GM10248 (cell line): ENCODE data around the gene TNFSF13B.

ENCODE experiments used
- CTCF ChIA-PET: fragments of 300-600 bp; sonication (Branson Sonifier 250); formaldehyde crosslinking; extraction: SDS; loops from one replicate; lab custom pipeline; 2021; ENCODE audit warnings: antibody characterized with exemption; lab: Yijun Ruan, JAX
- POLR2A ChIA-PET: fragments of 350-650 bp; sonication (Branson Sonifier 250); formaldehyde crosslinking; extraction: SDS; loops from one replicate; lab custom pipeline; 2020; ENCODE audit warnings: antibody characterized with exemption; lab: Yijun Ruan, JAX
- DNase-seq: peaks from one replicate; pipeline ENCODE4 v3.0.0; 2012; ENCODE audit errors: extremely low spot score
- TF ChIP-seq, protein P1 (sequence below): IDR thresholded peaks from 2 replicates; pipeline ENCODE4 v1.5.1; 2012; ENCODE audit warnings: mild to moderate bottlenecking, low read depth; ENCODE audit errors: extremely low read depth, missing control alignments, control extremely low read depth

The TNFSF13B gene

GRCh38 chr13:108315991-108316390 is 46.5 kb downstream of the TNFSF13B start:
- CTCF ChIA-PET: no interaction called here
- TF ChIP-seq, protein P1, sequence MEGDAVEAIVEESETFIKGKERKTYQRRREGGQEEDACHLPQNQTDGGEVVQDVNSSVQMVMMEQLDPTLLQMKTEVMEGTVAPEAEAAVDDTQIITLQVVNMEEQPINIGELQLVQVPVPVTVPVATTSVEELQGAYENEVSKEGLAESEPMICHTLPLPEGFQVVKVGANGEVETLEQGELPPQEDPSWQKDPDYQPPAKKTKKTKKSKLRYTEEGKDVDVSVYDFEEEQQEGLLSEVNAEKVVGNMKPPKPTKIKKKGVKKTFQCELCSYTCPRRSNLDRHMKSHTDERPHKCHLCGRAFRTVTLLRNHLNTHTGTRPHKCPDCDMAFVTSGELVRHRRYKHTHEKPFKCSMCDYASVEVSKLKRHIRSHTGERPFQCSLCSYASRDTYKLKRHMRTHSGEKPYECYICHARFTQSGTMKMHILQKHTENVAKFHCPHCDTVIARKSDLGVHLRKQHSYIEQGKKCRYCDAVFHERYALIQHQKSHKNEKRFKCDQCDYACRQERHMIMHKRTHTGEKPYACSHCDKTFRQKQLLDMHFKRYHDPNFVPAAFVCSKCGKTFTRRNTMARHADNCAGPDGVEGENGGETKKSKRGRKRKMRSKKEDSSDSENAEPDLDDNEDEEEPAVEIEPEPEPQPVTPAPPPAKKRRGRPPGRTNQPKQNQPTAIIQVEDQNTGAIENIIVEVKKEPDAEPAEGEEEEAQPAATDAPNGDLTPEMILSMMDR: no peak
- POLR2A ChIA-PET: no interaction called here
- no peak for DNase-seq

GRCh38 chr13:108316413-108316812 is 46.9 kb downstream of the TNFSF13B start:
- CTCF ChIA-PET: interaction anchor here (1.1 kb wide), 1 partner anchor 46 kb away, joined by 3 read pairs; the partner anchor contains the start of gene TNFSF13B
- TF ChIP-seq, protein P1: no peak
- POLR2A ChIA-PET: no interaction called here
- no peak for DNase-seq

DNA sequence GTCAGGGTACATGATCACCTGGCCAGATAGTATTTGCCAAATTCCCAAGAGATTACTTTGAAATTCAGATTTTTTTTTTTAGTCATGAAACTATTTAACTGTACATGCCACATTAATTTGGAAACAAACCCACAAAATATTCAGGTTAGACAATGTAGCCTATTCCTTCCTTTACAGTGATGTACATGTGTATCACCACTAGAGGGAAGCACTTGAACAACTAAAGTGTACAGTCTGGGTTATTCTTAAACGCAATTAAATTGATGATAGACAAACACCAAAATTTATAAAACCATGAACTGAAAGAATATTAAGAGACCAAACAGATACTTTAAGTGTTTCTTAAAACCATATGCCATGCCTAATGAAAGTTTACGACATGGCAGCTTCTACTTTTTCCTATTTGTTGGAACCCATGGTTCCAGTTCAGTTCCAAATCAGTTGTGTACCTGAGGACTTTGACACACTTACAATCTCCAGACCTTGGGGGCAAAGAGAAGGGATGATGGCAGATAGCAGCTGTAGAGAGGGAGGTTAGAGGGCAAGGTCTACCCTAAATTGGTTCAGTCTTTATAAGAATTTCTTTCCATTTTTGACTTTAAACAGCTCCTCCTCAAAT is 52.8 kb downstream of the TNFSF13B start:
- POLR2A ChIA-PET: no interaction called here

DNA sequence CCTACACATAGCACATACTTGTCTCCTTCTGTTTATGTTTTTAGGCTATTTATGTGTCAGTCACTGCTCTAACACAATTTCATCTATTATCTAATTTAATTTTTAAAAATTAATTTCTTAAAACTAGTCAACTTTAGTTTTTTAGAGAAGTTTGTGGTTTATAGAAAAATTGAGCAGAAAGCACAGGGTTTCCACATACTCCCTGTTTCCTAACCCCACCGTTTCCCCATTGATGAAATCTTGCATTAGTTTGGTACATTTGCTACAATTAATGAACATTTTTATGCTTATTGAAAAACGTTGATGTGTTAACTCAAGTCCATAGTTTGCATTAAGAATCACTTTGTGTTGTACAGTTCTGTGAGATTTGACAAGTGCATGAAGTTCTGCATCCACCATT is 53.5 kb downstream of the TNFSF13B start:
- TF ChIP-seq, protein P1: no peak
- ChIA-PET CTCF (interaction anchor here (1.0 to 1.8 kb wide), 4 partner anchors 11 to 572 kb away, joined by 3 to 6 read pairs (median 4); no protein-coding TSS in a partner anchor), POLR2A (no interaction called here)
- DNase-seq: no peak

More for the DNA sequence above, 52.8 kb downstream of the TNFSF13B start:
- TF ChIP-seq, protein P1: peak; percentile 71
- CTCF ChIA-PET: interaction anchor here (0.9 to 1.8 kb wide), 5 partner anchors 12 to 1108 kb away, joined by 3 to 6 read pairs (median 3); no protein-coding TSS in a partner anchor
- DNase-seq: peak; percentile 38

DNA sequence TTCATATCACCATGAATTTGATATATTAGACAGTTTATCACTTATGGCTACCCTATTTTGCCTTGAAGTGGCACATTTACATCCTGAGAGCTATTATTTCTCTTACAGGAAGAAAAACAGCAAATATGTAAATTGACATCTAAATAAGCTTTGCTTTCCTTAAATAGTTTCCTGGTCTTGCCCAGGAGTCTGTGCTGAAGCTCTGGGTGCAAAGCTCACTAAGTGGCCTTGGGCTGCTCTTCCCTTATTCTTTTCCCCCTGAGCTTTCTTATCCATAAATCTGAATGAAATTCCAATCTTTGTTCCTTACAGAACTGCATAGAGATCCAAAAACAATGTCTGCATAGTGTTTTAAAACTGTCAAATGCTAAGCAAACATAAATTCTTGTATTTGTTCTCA is 56.3 kb downstream of the TNFSF13B start:
- no peak for DNase-seq
- ChIA-PET POLR2A (no interaction called here), CTCF (interaction anchor here (1.1 to 1.3 kb wide), 3 partner anchors 13 to 183 kb away, joined by 3 to 4 read pairs (median 3); no protein-coding TSS in a partner anchor)
- TF ChIP-seq, protein P1: no peak

DNA sequence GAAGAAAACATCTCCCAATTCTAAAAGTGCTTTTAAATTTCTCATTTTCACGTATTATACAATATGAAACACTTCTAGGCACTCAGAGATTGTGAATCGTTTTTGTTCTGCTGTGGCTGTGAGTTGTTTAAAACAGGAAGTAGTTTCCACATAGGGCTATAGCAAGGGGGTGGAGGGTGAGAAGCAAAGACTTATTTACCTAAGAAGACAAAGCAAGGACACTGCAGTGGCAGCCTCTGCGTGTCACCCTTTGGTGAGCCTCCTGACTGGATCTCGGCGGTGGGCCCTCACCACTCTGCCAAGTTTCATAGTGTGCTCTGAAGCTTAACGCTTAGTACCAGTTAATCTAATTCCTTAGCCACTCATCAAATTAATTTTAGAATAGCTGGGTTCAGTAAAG is 56.8 kb downstream of the TNFSF13B start:
- TF ChIP-seq, protein P1: no peak
- CTCF ChIA-PET: interaction anchor here (1.1 to 1.3 kb wide), 3 partner anchors 12 to 182 kb away, joined by 3 to 4 read pairs (median 3); no protein-coding TSS in a partner anchor
- DNase-seq: peak; percentile 26
- POLR2A ChIA-PET: no interaction called here
